Neural cell (in vitro differentiated cells): ENCODE results near the gene GDPD5. TPM values are rescaled to one million over a fixed set of nuclear protein-coding genes. Genes with fewer than 3 reads are reported as not detected.

Source experiments
- H2AFZ ChIP-seq: fragments of 200-600, 300-800 bp; sonication (generic), shearing (Covaris generic); 2 replicates; pipeline ENCODE4 v1.6.0; 2014; ENCODE audit warnings: low read depth, mild to moderate bottlenecking, antibody characterized with exemption, low read length, moderate library complexity
- H3F3A ChIP-seq: fragments of 200-600 bp; shearing (Covaris generic); 2 replicates; pipeline ENCODE4 v1.6.1; 2016; ENCODE audit warnings: mild to moderate bottlenecking, moderate library complexity, mixed read lengths, antibody characterized with exemption, low read length; ENCODE audit not compliant: insufficient read depth, poor library complexity, severe bottlenecking
- H3K27ac ChIP-seq: fragments of 200-600, 300-800 bp; sonication (generic), shearing (Covaris generic); 2 replicates; pipeline ENCODE4 v1.5.1; 2014; ENCODE audit warnings: mild to moderate bottlenecking, low read length, moderate library complexity
- H3K27me3 ChIP-seq: fragments of 300-800, 200-600 bp; sonication (generic), shearing (Covaris generic); 2 replicates; pipeline ENCODE4 v1.6.0; 2014; ENCODE audit warnings: mild to moderate bottlenecking, low read depth, low read length, moderate library complexity; ENCODE audit not compliant: insufficient read depth
- H3K36me3 ChIP-seq: fragments of 300-800, 200-600 bp; sonication (generic), shearing (Covaris generic); 2 replicates; pipeline ENCODE4 v1.5.1; 2014; ENCODE audit warnings: mild to moderate bottlenecking, antibody characterized with exemption, low read length, moderate library complexity; ENCODE audit not compliant: insufficient read depth
- H3K4me2 ChIP-seq: fragments of 300-800, 200-600 bp; sonication (generic), shearing (Covaris generic); 2 replicates; pipeline ENCODE4 v1.6.0; 2014; ENCODE audit warnings: mild to moderate bottlenecking, low read length
- H3K4me3 ChIP-seq: fragments of 300-800, 200-600 bp; sonication (generic), shearing (Covaris generic); 2 replicates; pipeline ENCODE4 v1.5.1; 2014; ENCODE audit warnings: mild to moderate bottlenecking, low read length, moderate library complexity
- H3K79me2 ChIP-seq: fragments of 200-600 bp; shearing (Covaris generic); replicated peaks from 2 replicates; pipeline ENCODE4 v1.6.0; 2014; ENCODE audit warnings: mild to moderate bottlenecking, low read length, moderate library complexity; ENCODE audit not compliant: insufficient read depth
- H3K9ac ChIP-seq: fragments of 300-800, 200-600 bp; sonication (generic), shearing (Covaris generic); 2 replicates; pipeline ENCODE4 v1.6.1; 2016; ENCODE audit warnings: mild to moderate bottlenecking, low read length, mixed read lengths
- H3K9me2 ChIP-seq: fragments of 200-600 bp; shearing (Covaris generic); 2 replicates; pipeline ENCODE4 v1.6.1; 2016; ENCODE audit warnings: mild to moderate bottlenecking, low read length, mixed read lengths; ENCODE audit not compliant: insufficient read depth
- H3K9me3 ChIP-seq: fragments of 200-600, 300-800 bp; sonication (generic), shearing (Covaris generic); 2 replicates; pipeline ENCODE4 v1.6.1; 2016; ENCODE audit warnings: mild to moderate bottlenecking, mixed run types, low read length, moderate library complexity, mixed read lengths
- H4K20me1 ChIP-seq: fragments of 200-600 bp; shearing (Covaris generic); 2 replicates; pipeline ENCODE4 v1.6.1; 2016; ENCODE audit warnings: mild to moderate bottlenecking, mixed run types; ENCODE audit not compliant: insufficient read depth
- EP300 ChIP-seq: fragments of 450-650 bp; conservative IDR thresholded peaks from 2 replicates; pipeline ENCODE4 v1.6.1; 2014; ENCODE audit warnings: antibody characterized with exemption, mild to moderate bottlenecking, moderate library complexity; ENCODE audit not compliant: poor library complexity, severe bottlenecking
- EZH2 ChIP-seq: fragments of 200-600, 300-800 bp; shearing (Covaris generic), sonication (generic); IDR thresholded peaks from 2 replicates; pipeline ENCODE4 v1.6.1; 2014; ENCODE audit warnings: antibody characterized with exemption, low read length, borderline replicate concordance, mild to moderate bottlenecking; ENCODE audit not compliant: insufficient read depth, poor library complexity, severe bottlenecking
- MXI1 ChIP-seq: fragments of 450-650 bp; conservative IDR thresholded peaks from 2 replicates; pipeline ENCODE4 v1.6.1; 2014; ENCODE audit warnings: antibody characterized with exemption, mild to moderate bottlenecking; ENCODE audit not compliant: poor library complexity, severe bottlenecking
- POLR2AphosphoS5 ChIP-seq: IDR thresholded peaks from 2 replicates; pipeline ENCODE4 v1.6.1; 2012
- RAD21 ChIP-seq: fragments of 450-650 bp; conservative IDR thresholded peaks from 2 replicates; pipeline ENCODE4 v1.6.1; 2014; ENCODE audit warnings: antibody characterized with exemption, mild to moderate bottlenecking, moderate library complexity
- SMC3 ChIP-seq: fragments of 450-650 bp; conservative IDR thresholded peaks from 2 replicates; pipeline ENCODE4 v1.6.1; 2014; ENCODE audit warnings: antibody characterized with exemption, mild to moderate bottlenecking, moderate library complexity; ENCODE audit not compliant: poor library complexity
- TAF1 ChIP-seq: IDR thresholded peaks from 2 replicates; pipeline ENCODE4 v1.6.1; 2012; ENCODE audit warnings: low read depth
- polyA plus RNA-seq: library from polyadenylated mRNA; depleted of rRNA; stranded (reverse); fragments of >200 nt; gene quantifications from 2 replicates; pipeline ENCODE4 v1.2.3, GENCODE V29; 2014
- TF ChIP-seq, protein P1 (sequence below): fragments of 450-650 bp; IDR thresholded peaks from 2 replicates; pipeline ENCODE4 v1.5.1; 2014; ENCODE audit warnings: antibody characterized with exemption, mild to moderate bottlenecking, moderate library complexity; ENCODE audit not compliant: poor library complexity, severe bottlenecking
- TF ChIP-seq, protein P2 (sequence below): IDR thresholded peaks from 2 replicates; pipeline ENCODE4 v1.6.1; 2012; ENCODE audit warnings: borderline replicate concordance

GDPD5 gene
- polyA plus RNA-seq, 1 donor from 2014 or later, result 19.2 TPM

DNA sequence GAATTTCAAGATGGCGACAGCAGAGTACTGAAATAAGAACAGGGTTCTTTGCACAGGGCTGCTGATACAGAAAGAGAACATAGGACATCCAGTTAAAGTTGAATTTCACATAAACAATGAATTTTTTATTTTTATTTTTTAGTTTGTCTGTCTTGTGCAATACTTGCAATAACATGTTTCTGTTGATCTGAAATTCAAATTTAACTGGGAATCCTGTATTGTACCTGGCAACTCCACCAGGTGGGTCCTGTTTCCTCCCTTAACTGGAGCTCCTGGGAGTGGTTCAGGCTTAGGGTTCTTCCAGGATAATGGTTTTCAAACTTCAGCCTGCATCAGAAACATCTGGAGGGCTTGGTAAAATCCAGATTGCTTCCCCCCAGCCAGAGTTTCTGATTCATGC lies 21.4 kb upstream of the GDPD5 start:
- no peak overlapping the region for H2AFZ ChIP-seq
- TF ChIP-seq POLR2AphosphoS5, result no peak
- TF ChIP-seq, protein P1, sequence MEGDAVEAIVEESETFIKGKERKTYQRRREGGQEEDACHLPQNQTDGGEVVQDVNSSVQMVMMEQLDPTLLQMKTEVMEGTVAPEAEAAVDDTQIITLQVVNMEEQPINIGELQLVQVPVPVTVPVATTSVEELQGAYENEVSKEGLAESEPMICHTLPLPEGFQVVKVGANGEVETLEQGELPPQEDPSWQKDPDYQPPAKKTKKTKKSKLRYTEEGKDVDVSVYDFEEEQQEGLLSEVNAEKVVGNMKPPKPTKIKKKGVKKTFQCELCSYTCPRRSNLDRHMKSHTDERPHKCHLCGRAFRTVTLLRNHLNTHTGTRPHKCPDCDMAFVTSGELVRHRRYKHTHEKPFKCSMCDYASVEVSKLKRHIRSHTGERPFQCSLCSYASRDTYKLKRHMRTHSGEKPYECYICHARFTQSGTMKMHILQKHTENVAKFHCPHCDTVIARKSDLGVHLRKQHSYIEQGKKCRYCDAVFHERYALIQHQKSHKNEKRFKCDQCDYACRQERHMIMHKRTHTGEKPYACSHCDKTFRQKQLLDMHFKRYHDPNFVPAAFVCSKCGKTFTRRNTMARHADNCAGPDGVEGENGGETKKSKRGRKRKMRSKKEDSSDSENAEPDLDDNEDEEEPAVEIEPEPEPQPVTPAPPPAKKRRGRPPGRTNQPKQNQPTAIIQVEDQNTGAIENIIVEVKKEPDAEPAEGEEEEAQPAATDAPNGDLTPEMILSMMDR, result no peak
- no peak for TF ChIP-seq EP300
- no peak for TF ChIP-seq EZH2
- no peak for TF ChIP-seq MXI1
- TF ChIP-seq TAF1, result no peak
- TF ChIP-seq, protein P2, sequence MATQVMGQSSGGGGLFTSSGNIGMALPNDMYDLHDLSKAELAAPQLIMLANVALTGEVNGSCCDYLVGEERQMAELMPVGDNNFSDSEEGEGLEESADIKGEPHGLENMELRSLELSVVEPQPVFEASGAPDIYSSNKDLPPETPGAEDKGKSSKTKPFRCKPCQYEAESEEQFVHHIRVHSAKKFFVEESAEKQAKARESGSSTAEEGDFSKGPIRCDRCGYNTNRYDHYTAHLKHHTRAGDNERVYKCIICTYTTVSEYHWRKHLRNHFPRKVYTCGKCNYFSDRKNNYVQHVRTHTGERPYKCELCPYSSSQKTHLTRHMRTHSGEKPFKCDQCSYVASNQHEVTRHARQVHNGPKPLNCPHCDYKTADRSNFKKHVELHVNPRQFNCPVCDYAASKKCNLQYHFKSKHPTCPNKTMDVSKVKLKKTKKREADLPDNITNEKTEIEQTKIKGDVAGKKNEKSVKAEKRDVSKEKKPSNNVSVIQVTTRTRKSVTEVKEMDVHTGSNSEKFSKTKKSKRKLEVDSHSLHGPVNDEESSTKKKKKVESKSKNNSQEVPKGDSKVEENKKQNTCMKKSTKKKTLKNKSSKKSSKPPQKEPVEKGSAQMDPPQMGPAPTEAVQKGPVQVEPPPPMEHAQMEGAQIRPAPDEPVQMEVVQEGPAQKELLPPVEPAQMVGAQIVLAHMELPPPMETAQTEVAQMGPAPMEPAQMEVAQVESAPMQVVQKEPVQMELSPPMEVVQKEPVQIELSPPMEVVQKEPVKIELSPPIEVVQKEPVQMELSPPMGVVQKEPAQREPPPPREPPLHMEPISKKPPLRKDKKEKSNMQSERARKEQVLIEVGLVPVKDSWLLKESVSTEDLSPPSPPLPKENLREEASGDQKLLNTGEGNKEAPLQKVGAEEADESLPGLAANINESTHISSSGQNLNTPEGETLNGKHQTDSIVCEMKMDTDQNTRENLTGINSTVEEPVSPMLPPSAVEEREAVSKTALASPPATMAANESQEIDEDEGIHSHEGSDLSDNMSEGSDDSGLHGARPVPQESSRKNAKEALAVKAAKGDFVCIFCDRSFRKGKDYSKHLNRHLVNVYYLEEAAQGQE, result no peak
- no peak for TF ChIP-seq SMC3
- TF ChIP-seq RAD21, result no peak
- H3K9me3 ChIP-seq, result no peaks in the 10 kb centered on the region
- no peaks in the 10 kb centered on the region for H3K36me3 ChIP-seq
- no peaks in the 10 kb centered on the region for H3K9me2 ChIP-seq
- no peaks in the 10 kb centered on the region for H3F3A ChIP-seq
- H3K4me3 ChIP-seq, result no peak overlapping the region
- no peaks in the 10 kb centered on the region for H3K79me2 ChIP-seq
- no peaks in the 10 kb centered on the region for H4K20me1 ChIP-seq
- H3K4me2 ChIP-seq, result no peak overlapping the region
- no peak overlapping the region for H3K27ac ChIP-seq
- no peaks in the 10 kb centered on the region for H3K27me3 ChIP-seq
- H3K9ac ChIP-seq, result no peak overlapping the region

DNA sequence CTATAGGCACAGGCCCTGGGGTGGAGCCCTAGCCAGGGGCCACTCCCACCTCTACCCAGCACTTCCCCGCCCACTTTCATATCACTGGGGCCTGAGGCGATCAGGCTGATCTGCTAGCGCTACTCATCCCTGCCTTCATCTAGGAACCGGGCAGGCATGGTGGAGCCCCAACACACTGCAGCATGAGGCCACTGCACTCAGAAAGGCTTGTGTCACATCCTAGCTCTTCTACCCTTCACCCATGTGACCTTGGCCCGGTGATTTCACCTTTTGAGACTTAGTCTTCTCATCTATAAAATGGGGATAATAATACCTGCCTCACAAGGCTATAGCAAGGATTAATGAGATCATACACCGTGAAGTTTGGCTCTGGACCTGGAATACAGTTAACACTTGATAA lies 18.1 kb upstream of the GDPD5 start:
- no peak for TF ChIP-seq SMC3
- no peak for TF ChIP-seq RAD21
- TF ChIP-seq EP300, result no peak
- no peak for TF ChIP-seq POLR2AphosphoS5
- TF ChIP-seq TAF1, result no peak
- TF ChIP-seq, protein P2, result no peak
- TF ChIP-seq MXI1, result no peak
- TF ChIP-seq EZH2, result no peak
- TF ChIP-seq, protein P1, result no peak
- H3K27me3 ChIP-seq, result no peaks in the 10 kb centered on the region
- H3K36me3 ChIP-seq, result no peaks in the 10 kb centered on the region
- no peaks in the 10 kb centered on the region for H3K9me3 ChIP-seq
- H3K9me2 ChIP-seq, result no peaks in the 10 kb centered on the region
- H3K9ac ChIP-seq, result no peak overlapping the region
- no peaks in the 10 kb centered on the region for H3F3A ChIP-seq
- H3K79me2 ChIP-seq, result no peaks in the 10 kb centered on the region
- no peak overlapping the region for H3K27ac ChIP-seq
- H3K4me2 ChIP-seq, result no peak overlapping the region
- no peaks in the 10 kb centered on the region for H4K20me1 ChIP-seq
- H2AFZ ChIP-seq, result no peak overlapping the region
- no peak overlapping the region for H3K4me3 ChIP-seq
